CD4-positive, CD25-positive, alpha-beta regulatory T cell (primary cell): ENCODE data around the gene TBC1D4. TPM values are rescaled to one million over a fixed set of nuclear protein-coding genes. Genes with fewer than 3 reads are reported as not detected.
A peak's percentile ranks its signal among the peaks of the same experiment; 100 is the strongest.
"Not testable (repeated sequence)": the region's sequence is repeated elsewhere in the genome, so short reads cannot be mapped to it uniquely, and the experiment has no call there.

Experiments
- ATAC-seq, 2 donors: fragments of 150-1000 bp; cut with Tn5 transposase; one replicate each; pipeline ENCODE4 v1.10.0; 2021; ENCODE audit warnings: low read depth in 2 of 2, moderate number of reproducible peaks in 2 of 2, moderate library complexity in 1 of 2
- DNase-seq, 3 donors: peaks; one replicate each; pipeline versions ENCODE4 v3.0.0 to v3.0.0-alpha.2; 2012 to 2022; ENCODE audit warnings: mixed read lengths in 1 of 3
- H3K27ac ChIP-seq: one replicate; pipeline ENCODE4 v1.7.0; 2013; ENCODE audit warnings: mild to moderate bottlenecking, low read length; ENCODE audit not compliant: insufficient read depth, poor library complexity, severe bottlenecking
- H3K27me3 ChIP-seq: one replicate; pipeline ENCODE4 v1.7.0; 2013; ENCODE audit warnings: low read length; ENCODE audit not compliant: control insufficient read depth, insufficient read depth
- H3K36me3 ChIP-seq: one replicate; pipeline ENCODE4 v1.7.0; 2013; ENCODE audit warnings: mild to moderate bottlenecking, low read length, moderate library complexity; ENCODE audit not compliant: control insufficient read depth, insufficient read depth
- H3K4me1 ChIP-seq: 2 replicates; pipeline ENCODE4 v1.7.0; 2013; ENCODE audit warnings: mild to moderate bottlenecking, low read length; ENCODE audit not compliant: insufficient read depth, control insufficient read depth, poor library complexity, severe bottlenecking
- H3K4me3 ChIP-seq: one replicate; pipeline ENCODE4 v1.7.0; 2013; ENCODE audit warnings: low read depth, mild to moderate bottlenecking, low read length, moderate library complexity
- H3K9me3 ChIP-seq, 2 experiments: 1 replicate in 1 of 2; 2 replicates in 1 of 2; pipeline ENCODE4 v1.7.0; 2013; ENCODE audit warnings: low read length in 2 of 2, mild to moderate bottlenecking in 1 of 2, moderate library complexity in 1 of 2; ENCODE audit not compliant: control insufficient read depth in 2 of 2
- H3K27ac Mint-ChIP-seq, 3 donors: one replicate each; pipeline ENCODE4 v1.8.0; 2020 to 2022; ENCODE audit warnings: mild to moderate bottlenecking in 3 of 3, mixed read lengths in 3 of 3, moderate library complexity in 2 of 3
- H3K27me3 Mint-ChIP-seq: one replicate; pipeline ENCODE4 v1.8.0; 2022; ENCODE audit warnings: mild to moderate bottlenecking, mixed read lengths
- H3K36me3 Mint-ChIP-seq: one replicate; pipeline ENCODE4 v1.8.0; 2020; ENCODE audit warnings: mixed read lengths
- H3K4me1 Mint-ChIP-seq, 4 donors: one replicate each; pipeline ENCODE4 v1.8.0; 2020 to 2022; ENCODE audit warnings: mixed read lengths in 4 of 4, mild to moderate bottlenecking in 1 of 4
- H3K4me3 Mint-ChIP-seq, 4 donors: one replicate each; pipeline ENCODE4 v1.8.0; 2020 to 2022; ENCODE audit warnings: mild to moderate bottlenecking in 4 of 4, mixed read lengths in 4 of 4, moderate library complexity in 3 of 4
- H3K9me3 Mint-ChIP-seq, 7 donors: one replicate each; pipeline ENCODE4 v1.8.0; 2020 to 2022; ENCODE audit warnings: mixed read lengths in 7 of 7, mild to moderate bottlenecking in 3 of 7, moderate library complexity in 2 of 7
- polyA plus RNA-seq, 4 donors: library from polyadenylated mRNA; unstranded; fragments of 300-500 nt; fragmentation: Illumina TruSeq; gene quantifications; one replicate each; pipeline ENCODE4 v1.2.3, GENCODE V29; 2021
- total RNA-seq: library from RNA; stranded (reverse); gene quantifications from one replicate; pipeline ENCODE4 v1.2.3, GENCODE V29; 2022

Gene TBC1D4
- total and polyA plus RNA-seq, 5 donors from 2014 or later = 100 to 145 (median 123) TPM

DNA sequence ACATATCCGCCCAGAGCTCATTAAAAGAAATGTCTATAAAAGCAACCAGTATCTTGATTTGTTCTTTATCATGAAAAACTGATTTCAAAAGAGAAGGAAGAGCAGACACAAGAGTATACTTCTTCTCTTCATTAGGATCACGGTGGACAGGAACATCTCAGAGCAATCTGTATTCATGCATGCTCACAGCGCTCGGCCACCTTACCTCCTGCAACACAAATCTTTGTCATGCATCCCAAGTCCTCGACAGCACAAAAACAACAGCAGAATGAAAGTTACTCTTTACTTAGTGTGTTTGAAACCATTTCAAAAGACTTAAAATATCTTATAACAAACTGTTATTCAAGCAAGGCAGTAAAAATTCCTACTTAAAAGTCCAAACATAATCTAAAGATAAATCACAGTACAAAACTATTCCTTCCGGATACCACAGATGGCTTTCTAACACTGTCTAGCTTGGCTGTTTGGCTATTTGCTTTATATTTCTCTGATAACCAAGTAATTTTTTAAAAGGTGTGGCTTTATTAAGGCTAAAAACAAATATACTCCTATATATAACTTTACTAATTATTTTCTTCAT, 174.5 kb downstream of the TBC1D4 start:
- H3K36me3 ChIP-seq = peaks cover 82% of the 10 kb centered on the region
- peaks cover 51 to 69% (median 60%) of the 10 kb centered on the region in 4 donors for H3K4me1 Mint-ChIP-seq
- DNase-seq = no peak

DNA sequence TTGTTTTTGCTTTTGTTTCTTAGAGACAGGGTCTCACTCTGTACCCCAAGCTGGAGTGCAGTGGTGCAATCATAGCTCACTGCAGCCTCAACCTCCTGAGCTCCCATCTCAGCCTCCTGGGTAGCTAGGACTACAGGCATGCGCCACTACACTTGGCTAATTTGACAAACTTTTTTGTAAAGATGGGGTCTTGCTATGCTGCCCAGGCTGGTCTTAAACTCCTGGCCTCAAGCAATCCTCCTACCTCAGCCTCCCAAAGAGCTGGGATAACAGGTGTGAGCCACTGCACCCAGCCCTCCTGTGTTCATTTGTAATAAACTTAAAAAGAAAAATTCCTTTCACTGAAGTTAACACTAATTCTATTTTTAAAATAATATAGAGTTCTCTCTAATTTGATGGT, 175.0 kb downstream of the TBC1D4 start:
- H3K27ac Mint-ChIP-seq = peak overlapping the region in 2 of 3 donors; percentile 44 to 78

More for the DNA sequence above, 174.5 kb downstream of the TBC1D4 start:
- Mint-ChIP-seq H3K4me3 (peak overlapping the region in 3 of 4 donors; percentile 22 to 77 (median 56)), H3K9me3 (peaks cover 0 to 2% (median 0%) of the 10 kb centered on the region in 7 donors), H3K36me3 (peaks cover 74% of the 10 kb centered on the region), H3K27ac (peak overlapping the region in 2 of 3 donors; percentile 44 to 78), H3K27me3 (no peaks in the 10 kb centered on the region)
- Histone ChIP-seq H3K4me3 (peak overlapping the region; percentile 55), H3K27me3 (no peaks in the 10 kb centered on the region), H3K27ac (peak overlapping the region; percentile 52), H3K4me1 (peaks cover 28% of the 10 kb centered on the region), H3K9me3 (no peaks in the 10 kb centered on the region)
- no peak for ATAC-seq

DNA sequence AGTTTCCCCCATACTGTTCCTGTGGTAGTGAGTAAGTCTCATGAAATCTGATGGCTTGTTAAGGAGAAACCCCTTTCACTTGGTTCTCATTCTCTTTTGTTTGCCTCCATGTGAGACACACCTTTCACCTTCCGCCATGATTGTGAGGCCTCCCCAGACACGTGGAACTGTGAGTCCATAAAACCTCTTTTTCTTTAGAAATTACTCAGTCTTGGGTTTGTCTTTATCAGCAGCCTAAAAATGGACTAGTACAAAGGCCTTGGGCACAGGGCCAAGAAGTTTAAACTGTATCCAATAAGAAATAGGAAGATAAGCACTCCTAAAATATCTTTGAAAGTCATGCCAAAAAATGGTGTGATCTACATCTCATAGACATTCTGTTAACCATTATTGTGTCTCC, 176.9 kb downstream of the TBC1D4 start:
- Histone ChIP-seq H3K4me1 (peaks cover 32% of the 10 kb centered on the region), H3K27ac (no peak overlapping the region), H3K4me3 (no peak overlapping the region), H3K36me3 (peaks cover 77% of the 10 kb centered on the region), H3K9me3 (no peaks in the 10 kb centered on the region), H3K27me3 (no peaks in the 10 kb centered on the region)
- Mint-ChIP-seq H3K36me3 (peaks cover 57% of the 10 kb centered on the region), H3K27ac (no peak overlapping the region), H3K9me3 (peaks cover 0 to 2% (median 0%) of the 10 kb centered on the region in 7 donors), H3K27me3 (no peaks in the 10 kb centered on the region), H3K4me3 (peak overlapping the region in 1 of 4 donors; percentile 16), H3K4me1 (peaks cover 37 to 66% (median 51%) of the 10 kb centered on the region in 4 donors)
- ATAC-seq (no peak), DNase-seq (no peak)

More for the DNA sequence above, 175.0 kb downstream of the TBC1D4 start:
- not testable (repeated sequence) for H3K27me3 ChIP-seq, DNase-seq, H3K27me3 Mint-ChIP-seq, H3K9me3 ChIP-seq, H3K9me3 Mint-ChIP-seq, H3K27ac ChIP-seq, ATAC-seq
- Histone ChIP-seq H3K4me3 (peak overlapping the region; percentile 55), H3K36me3 (peaks cover 84% of the 10 kb centered on the region), H3K4me1 (peaks cover 26% of the 10 kb centered on the region)
- peaks cover 46 to 70% (median 59%) of the 10 kb centered on the region in 4 donors for H3K4me1 Mint-ChIP-seq
- H3K36me3 Mint-ChIP-seq = peaks cover 74% of the 10 kb centered on the region
- H3K4me3 Mint-ChIP-seq = peak overlapping the region in 1 of 4 donors; percentile 11

DNA sequence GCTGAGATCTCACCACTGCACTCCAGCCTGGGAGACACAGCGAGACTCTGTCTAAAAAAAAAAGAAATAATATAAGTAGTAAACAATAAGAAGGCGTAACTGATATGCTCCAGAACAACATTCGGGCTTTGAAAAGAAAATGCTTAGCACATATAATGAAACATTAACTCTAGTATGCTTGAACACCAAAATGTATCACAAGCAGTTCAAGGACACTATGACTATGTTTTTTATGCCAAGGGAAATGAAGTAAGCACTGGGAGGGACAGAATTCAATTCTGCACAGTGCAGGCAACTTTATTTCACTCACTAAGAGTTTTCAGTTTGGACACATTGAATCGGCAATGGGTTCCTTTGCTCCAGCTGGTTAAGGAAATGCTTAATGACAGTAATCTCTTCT, 178.7 kb downstream of the TBC1D4 start:
- H3K9me3 ChIP-seq = no peaks in the 10 kb centered on the region
- DNase-seq (no peak), ATAC-seq (no peak)
- Mint-ChIP-seq H3K4me1 (peaks cover 32 to 73% (median 57%) of the 10 kb centered on the region in 4 donors), H3K4me3 (no peak overlapping the region), H3K9me3 (peaks cover 0 to 2% (median 0%) of the 10 kb centered on the region in 7 donors), H3K27ac (peak overlapping the region in 1 of 3 donors; percentile 27), H3K36me3 (peaks cover 60% of the 10 kb centered on the region), H3K27me3 (no peaks in the 10 kb centered on the region)
- no peaks in the 10 kb centered on the region for H3K27me3 ChIP-seq
- peaks cover 22% of the 10 kb centered on the region for H3K4me1 ChIP-seq
- H3K27ac ChIP-seq = no peak overlapping the region
- H3K36me3 ChIP-seq = peaks cover 74% of the 10 kb centered on the region
- no peak overlapping the region for H3K4me3 ChIP-seq

DNA sequence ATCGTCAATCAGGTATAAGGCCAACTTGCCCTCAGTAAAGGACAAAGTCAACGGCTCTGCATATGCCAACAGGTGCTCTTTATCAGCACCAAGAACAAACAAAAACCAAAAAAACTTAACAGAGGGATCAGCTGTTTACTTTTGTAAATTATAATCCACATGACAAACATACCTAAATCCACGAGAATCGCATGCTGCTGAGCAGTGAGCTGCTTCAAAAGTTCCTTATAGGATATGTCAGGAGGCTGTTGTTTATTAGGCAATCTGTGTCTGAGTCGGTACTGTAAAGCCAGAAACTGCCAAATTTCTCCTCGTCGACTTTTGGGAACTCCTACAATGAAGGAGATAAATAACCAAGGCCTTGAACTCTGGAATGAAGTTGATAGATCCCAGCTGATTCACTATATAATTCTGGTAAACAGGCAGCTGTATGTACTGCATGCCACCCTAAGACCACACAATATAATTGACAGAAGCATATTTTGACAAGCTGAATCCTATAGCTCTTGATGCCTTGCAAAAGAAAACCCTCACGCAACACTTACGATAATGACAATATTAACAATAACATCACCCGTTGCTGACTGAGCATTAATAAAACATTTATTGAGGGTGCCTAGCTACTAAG, 179.8 kb downstream of the TBC1D4 start:
- peaks cover 0 to 2% (median 0%) of the 10 kb centered on the region in 7 donors for H3K9me3 Mint-ChIP-seq
- no peak overlapping the region for H3K4me3 Mint-ChIP-seq
- Histone ChIP-seq H3K36me3 (peaks cover 78% of the 10 kb centered on the region), H3K9me3 (no peaks in the 10 kb centered on the region), H3K4me1 (peaks cover 14% of the 10 kb centered on the region), H3K4me3 (no peak overlapping the region), H3K27ac (no peak overlapping the region), H3K27me3 (no peaks in the 10 kb centered on the region)
- H3K27ac Mint-ChIP-seq = peak overlapping the region in 1 of 3 donors; percentile 47
- H3K4me1 Mint-ChIP-seq = peaks cover 21 to 70% (median 55%) of the 10 kb centered on the region in 4 donors
- ATAC-seq (no peak), DNase-seq (no peak)
- H3K36me3 Mint-ChIP-seq = peaks cover 61% of the 10 kb centered on the region
- H3K27me3 Mint-ChIP-seq = no peaks in the 10 kb centered on the region

DNA sequence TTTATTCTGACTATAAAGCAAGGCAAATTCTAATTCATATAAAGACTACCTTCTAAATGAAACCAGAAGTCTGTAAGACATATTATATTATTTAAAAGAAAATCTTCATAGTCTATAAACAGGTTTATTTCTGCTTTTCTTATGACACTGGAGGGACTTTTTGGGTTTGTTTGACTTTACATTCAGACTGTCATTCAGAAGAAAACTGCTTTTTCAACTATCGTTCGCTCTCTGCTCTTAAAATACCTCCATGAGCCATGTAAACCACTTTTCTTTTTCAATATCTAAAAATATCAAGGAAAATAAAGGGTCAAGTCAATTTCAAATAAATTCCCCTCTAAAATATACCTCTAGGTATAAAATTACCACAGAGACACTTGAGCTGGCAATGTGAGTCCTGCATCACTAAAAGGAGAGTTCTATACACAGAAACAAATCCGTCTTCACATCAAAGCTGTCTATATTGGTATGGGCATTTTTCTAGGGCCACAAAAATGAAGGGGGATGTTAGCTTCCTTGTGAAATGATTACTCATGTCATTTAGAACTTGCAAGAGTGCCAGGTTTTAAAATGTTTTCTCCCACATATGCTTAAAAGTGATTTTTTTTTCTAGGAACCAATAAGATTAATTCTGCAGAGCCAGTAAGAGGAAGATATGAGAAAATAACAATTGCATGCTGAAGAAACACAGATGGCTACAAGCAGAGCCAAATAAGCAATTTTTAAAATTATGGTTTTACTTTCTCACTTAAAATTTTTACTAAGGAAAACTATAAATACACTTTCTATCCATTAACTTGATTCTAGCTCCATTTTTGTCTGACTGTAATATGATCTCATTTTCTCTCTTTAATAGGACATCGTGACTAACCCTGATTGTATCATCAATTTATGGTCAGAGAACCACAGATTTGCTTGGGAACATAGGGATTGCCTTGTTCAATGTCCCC, 181.8 kb downstream of the TBC1D4 start:
- peak overlapping the region; percentile 37 to 92 (median 56) for H3K4me3 Mint-ChIP-seq
- no peak for DNase-seq
- H3K4me3 ChIP-seq = peak overlapping the region; percentile 58

DNA sequence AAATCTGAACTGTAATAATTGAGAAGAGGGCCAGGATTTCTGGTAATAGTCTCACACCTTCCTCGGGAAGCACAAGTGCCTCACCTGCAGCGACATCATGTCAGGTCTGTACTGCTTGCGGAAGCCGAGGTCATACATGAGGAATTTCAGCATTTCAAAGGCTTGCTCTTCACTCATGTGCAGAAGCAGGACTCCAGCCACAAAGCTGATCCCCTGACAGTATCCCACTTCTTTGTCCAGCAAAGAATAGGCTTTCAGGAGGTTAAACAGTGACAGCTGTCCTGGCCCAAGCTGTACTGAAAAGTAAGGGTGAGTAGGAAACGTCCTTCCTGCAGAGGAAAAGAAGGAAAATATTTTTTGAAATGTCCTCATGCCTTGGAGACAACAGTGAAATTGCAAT, 182.7 kb downstream of the TBC1D4 start:
- Mint-ChIP-seq H3K4me1 (peaks cover 29 to 77% (median 56%) of the 10 kb centered on the region in 4 donors), H3K36me3 (peaks cover 58% of the 10 kb centered on the region), H3K27me3 (no peaks in the 10 kb centered on the region), H3K4me3 (peak overlapping the region in 2 of 4 donors; percentile 59 to 92), H3K27ac (peak overlapping the region in 2 of 3 donors; percentile 83 to 85), H3K9me3 (no peaks in the 10 kb centered on the region)
- DNase-seq (no peak), ATAC-seq (no peak)
- Histone ChIP-seq H3K27me3 (no peaks in the 10 kb centered on the region), H3K27ac (peak overlapping the region; percentile 62), H3K36me3 (peaks cover 58% of the 10 kb centered on the region), H3K4me1 (peaks cover 40% of the 10 kb centered on the region), H3K4me3 (peak overlapping the region; percentile 58), H3K9me3 (no peaks in the 10 kb centered on the region)

More for the DNA sequence above, 181.8 kb downstream of the TBC1D4 start:
- H3K9me3 Mint-ChIP-seq = peaks cover 0 to 2% (median 0%) of the 10 kb centered on the region in 7 donors
- Histone ChIP-seq H3K27ac (peak overlapping the region; percentile 62), H3K27me3 (no peaks in the 10 kb centered on the region), H3K4me1 (peaks cover 34% of the 10 kb centered on the region), H3K36me3 (peaks cover 67% of the 10 kb centered on the region), H3K9me3 (no peaks in the 10 kb centered on the region)
- H3K36me3 Mint-ChIP-seq = peaks cover 61% of the 10 kb centered on the region
- no peaks in the 10 kb centered on the region for H3K27me3 Mint-ChIP-seq
- ATAC-seq = peak; percentile 58 to 66
- peaks cover 23 to 76% (median 56%) of the 10 kb centered on the region in 4 donors for H3K4me1 Mint-ChIP-seq
- H3K27ac Mint-ChIP-seq = peak overlapping the region; percentile 83 to 95 (median 85)
